ENCODE data around the gene GLOD5. TPM values are rescaled to one million over a fixed set of nuclear protein-coding genes. Genes with fewer than 3 reads are reported as not detected.
"Not testable (repeated sequence)": the region's sequence is repeated elsewhere in the genome, so short reads cannot be mapped to it uniquely, and the experiment has no call there.

GLOD5 gene
- polyA plus RNA-seq, 4 donors = 1.4 to 1.9 (median 1.7) TPM

- no peak for DNase-seq (ENCODE audit: low read depth in 4 of 4, low spot score in 2 of 4)
Measured at GRCh38 chrX:48792219-48792618, 30.7 kb downstream of the GLOD5 start.

- no peak for DNase-seq (ENCODE audit: low read depth in 4 of 4, low spot score in 2 of 4)
Measured at GRCh38 chrX:48793935-48794334, 32.4 kb downstream of the GLOD5 start.

GRCh38 chrX:48794340-48794910 is 32.9 kb downstream of the GLOD5 start:
- DNase-seq (ENCODE audit: low read depth in 4 of 4, low spot score in 2 of 4) = no peak

GRCh38 chrX:48794911-48795515 is 33.5 kb downstream of the GLOD5 start:
- no peak for DNase-seq (ENCODE audit: low read depth in 4 of 4, low spot score in 2 of 4)

- DNase-seq (ENCODE audit: low read depth in 4 of 4, low spot score in 2 of 4) = no peak
Measured at GRCh38 chrX:48798318-48798717, 36.8 kb downstream of the GLOD5 start.

GRCh38 chrX:48800574-48801279 is 39.2 kb downstream of the GLOD5 start:
- DNase-seq (ENCODE audit: low read depth in 4 of 4, low spot score in 2 of 4) = no peak

- peak; percentile 82 to 95 (median 91) for DNase-seq (ENCODE audit: low read depth in 4 of 4, low spot score in 2 of 4)
Measured at GRCh38 chrX:48801280-48802088, 39.9 kb downstream of the GLOD5 start, which contains the start of gene HDAC6. TSS of gene HDAC6 (plus strand) at chrX:48802067. CDS start at chrX:48802693, 626 bp downstream.

GRCh38 chrX:48802089-48802904 is 40.8 kb downstream of the GLOD5 start:
- DNase-seq (ENCODE audit: low read depth in 4 of 4, low spot score in 2 of 4) = peak; percentile 43 to 69 (median 55)

GRCh38 chrX:48802905-48803200 is 41.3 kb downstream of the GLOD5 start:
- no peak for DNase-seq (ENCODE audit: low read depth in 4 of 4, low spot score in 2 of 4)

- no peak for DNase-seq (ENCODE audit: low read depth in 4 of 4, low spot score in 2 of 4)
Measured at GRCh38 chrX:48806081-48806480, 44.5 kb downstream of the GLOD5 start.

GRCh38 chrX:48813644-48814043 is 52.1 kb downstream of the GLOD5 start:
- no peak for DNase-seq (ENCODE audit: low read depth in 4 of 4, low spot score in 2 of 4)

GRCh38 chrX:48814722-48815121 is 53.2 kb downstream of the GLOD5 start:
- DNase-seq (ENCODE audit: low read depth in 4 of 4, low spot score in 2 of 4) = no peak

GRCh38 chrX:48815266-48815665 is 53.7 kb downstream of the GLOD5 start:
- DNase-seq (ENCODE audit: low read depth in 4 of 4, low spot score in 2 of 4) = no peak

- no peak for DNase-seq (ENCODE audit: low read depth in 4 of 4, low spot score in 2 of 4)
Measured at GRCh38 chrX:48816014-48816810, 54.7 kb downstream of the GLOD5 start.

GRCh38 chrX:48818098-48818497 is 56.6 kb downstream of the GLOD5 start:
- no peak for DNase-seq (ENCODE audit: low read depth in 4 of 4, low spot score in 2 of 4)

GRCh38 chrX:48818866-48819265 is 57.3 kb downstream of the GLOD5 start:
- no peak for DNase-seq (ENCODE audit: low read depth in 4 of 4, low spot score in 2 of 4)

- DNase-seq (ENCODE audit: low read depth in 4 of 4, low spot score in 2 of 4) = not testable (repeated sequence)
Measured at GRCh38 chrX:48819394-48819793, 57.8 kb downstream of the GLOD5 start.

GRCh38 chrX:48823053-48823452 is 61.5 kb downstream of the GLOD5 start:
- no peak for DNase-seq (ENCODE audit: low read depth in 4 of 4, low spot score in 2 of 4)

Measured in left renal cortex interstitium (tissue), 4 donors.